B cell (primary cell): ENCODE results near the gene TNIK. TPM values are rescaled to one million over a fixed set of nuclear protein-coding genes. Genes with fewer than 3 reads are reported as not detected.

ENCODE experiments used
- ATAC-seq: fragments of 200-7000 bp; cut with Tn5 transposase; one replicate; pipeline ENCODE4 v1.10.0; 2021; ENCODE audit warnings: low read depth, mild to moderate bottlenecking, moderate number of reproducible peaks, moderate library complexity
- CTCF ChIA-PET: fragments of 350-600 bp; sonication (Branson Sonifier 250); formaldehyde crosslinking; loops from one replicate; lab custom pipeline; 2021; ENCODE audit warnings: antibody characterized with exemption, inconsistent platforms; lab: Charles Lee
- POLR2A ChIA-PET: fragments of 350-600 bp; sonication (Branson Sonifier 250); formaldehyde crosslinking; loops from one replicate; lab custom pipeline; 2021; ENCODE audit warnings: antibody characterized with exemption; lab: Charles Lee
- DNase-seq: peaks from one replicate; pipeline ENCODE4 v3.0.0; 2013
- H2AFZ ChIP-seq: 2 replicates; pipeline ENCODE4 v1.6.1; 2012; ENCODE audit warnings: mild to moderate bottlenecking, low read depth, low read length; ENCODE audit not compliant: insufficient read depth, poor library complexity, severe bottlenecking
- H3K27ac ChIP-seq, 2 donors: 1 replicate in 1 of 2; 2 replicates in 1 of 2; pipeline ENCODE4 v1.5.1; 2012 to 2013; ENCODE audit warnings: low read length in 2 of 2, mild to moderate bottlenecking in 2 of 2, moderate library complexity in 1 of 2
- H3K27me3 ChIP-seq, 4 experiments: fragments of 200-600 bp in 1 of 4; sonication (generic) in 1 of 4; replicated peaks in 1 of 4; 1 replicate in 2 of 4; 2 replicates in 2 of 4; pipeline versions ENCODE4 v1.6.1 to v1.7.0; 2013 to 2016; ENCODE audit warnings: low read length in 3 of 4, mild to moderate bottlenecking in 2 of 4, mixed read lengths in 1 of 4, moderate library complexity in 1 of 4; ENCODE audit not compliant: insufficient read depth in 4 of 4, control insufficient read depth in 3 of 4; ENCODE audit errors: control extremely low read depth in 1 of 4
- H3K36me3 ChIP-seq, 2 experiments: replicated peaks in 1 of 2; 1 replicate in 1 of 2; 2 replicates in 1 of 2; pipeline versions ENCODE4 v1.6.1 to v1.7.1; 2013; ENCODE audit warnings: low read length in 1 of 2; ENCODE audit not compliant: insufficient read depth in 2 of 2, control insufficient read depth in 1 of 2; ENCODE audit errors: control extremely low read depth in 1 of 2, extremely low read depth in 1 of 2
- H3K4me1 ChIP-seq, 2 donors: fragments of 200-600 bp in 1 of 2; sonication (generic) in 1 of 2; 1 replicate in 1 of 2; 2 replicates in 1 of 2; pipeline versions ENCODE4 v1.5.1 to v1.6.1; 2013 to 2017; ENCODE audit warnings: low read length in 2 of 2; ENCODE audit not compliant: control insufficient read depth in 2 of 2, insufficient read depth in 2 of 2
- H3K4me2 ChIP-seq: replicated peaks from 2 replicates; pipeline ENCODE3; 2012; ENCODE audit warnings: mild to moderate bottlenecking, low read depth, low read length; ENCODE audit not compliant: poor library complexity, severe bottlenecking
- H3K4me3 ChIP-seq, 5 experiments: fragments of 200-600 bp in 1 of 5; sonication (generic) in 1 of 5; 1 replicate in 3 of 5; 2 replicates in 2 of 5; pipeline versions ENCODE4 v1.5.1 to v1.7.0; 2011 to 2016; ENCODE audit warnings: low read length in 4 of 5, mild to moderate bottlenecking in 4 of 5, low read depth in 2 of 5, control low read depth in 1 of 5, moderate library complexity in 1 of 5; ENCODE audit not compliant: insufficient read depth in 1 of 5; ENCODE audit errors: control extremely low read depth in 1 of 5, extremely low read depth in 1 of 5
- H3K79me2 ChIP-seq: fragments of 200-600 bp; sonication (generic); one replicate; pipeline ENCODE4 v1.6.0; 2016; ENCODE audit warnings: low read length; ENCODE audit not compliant: control insufficient read depth, insufficient read depth
- H3K9ac ChIP-seq: fragments of 200-600 bp; sonication (generic); 2 replicates; pipeline ENCODE4 v1.6.1; 2017; ENCODE audit warnings: mild to moderate bottlenecking, low read length, moderate library complexity
- H3K9me3 ChIP-seq, 3 donors: one replicate each; pipeline versions ENCODE4 v1.6.1 to v1.7.1; 2013; ENCODE audit warnings: low read length in 2 of 3; ENCODE audit not compliant: control insufficient read depth in 2 of 3, insufficient read depth in 1 of 3; ENCODE audit errors: control extremely low read depth in 1 of 3
- H4K20me1 ChIP-seq: 2 replicates; pipeline ENCODE4 v1.6.0; 2012; ENCODE audit warnings: mild to moderate bottlenecking, low read length; ENCODE audit not compliant: insufficient read depth, control insufficient read depth, poor library complexity, severe bottlenecking
- H3K27ac Mint-ChIP-seq: one replicate; pipeline ENCODE4 v1.8.0; 2021; ENCODE audit warnings: mixed read lengths
- H3K27me3 Mint-ChIP-seq: one replicate; pipeline ENCODE4 v1.8.0; 2021; ENCODE audit warnings: mixed read lengths
- H3K4me1 Mint-ChIP-seq: one replicate; pipeline ENCODE4 v1.8.0; 2021; ENCODE audit warnings: mixed read lengths
- H3K4me3 Mint-ChIP-seq: one replicate; pipeline ENCODE4 v1.8.0; 2021; ENCODE audit warnings: mixed read lengths
- H3K9me3 Mint-ChIP-seq: one replicate; pipeline ENCODE4 v1.8.0; 2022; ENCODE audit warnings: mixed read lengths; ENCODE audit not compliant: insufficient read depth
- CTCF ChIP-seq: fragments of 200-600 bp; IDR thresholded peaks from one replicate; pipeline ENCODE4 v1.8.0; 2022; ENCODE audit warnings: antibody characterized with exemption, mild to moderate bottlenecking
- EZH2 ChIP-seq: IDR thresholded peaks from 2 replicates; pipeline ENCODE4 v1.6.1; 2012; ENCODE audit warnings: borderline replicate concordance, low read depth, mild to moderate bottlenecking, moderate library complexity, low read length; ENCODE audit not compliant: insufficient read depth, poor library complexity, severe bottlenecking
- WGBS: methylation state at CpG from one replicate; pipeline ENCODE4 v1.1.5; 2013; ENCODE audit warnings: missing lambda C conversion rate; ENCODE audit not compliant: insufficient coverage; 5-methylcytosine and 5-hydroxymethylcytosine counted together
- intact Hi-C: fragments of 100-400 bp; cut with micrococcal nuclease; formaldehyde crosslinking; loops from one replicate; pipeline ENCODE4 v1.10.0; 2022
- polyA plus RNA-seq: library from polyadenylated mRNA; depleted of rRNA; stranded (reverse); fragments of >200 nt; gene quantifications from 2 replicates; pipeline ENCODE4 v1.2.3, GENCODE V29; 2012
- total RNA-seq, 2 donors: library from RNA; stranded (reverse); fragments of 120-200 nt in 1 of 2; gene quantifications; 1 replicate in 1 of 2; 2 replicates in 1 of 2; pipeline versions ENCODE4 v1.2.3 to v1.2.4, GENCODE V29; 2013 to 2022

Gene TNIK
- total and polyA plus RNA-seq, 2 donors (not counting 1 experiment from before 2014, with no cell fraction given), result 0.66 to 7.7 TPM

GRCh38 chr3:171342783-171343420 lies 117.3 kb downstream of the TNIK start:
- Histone ChIP-seq H3K4me2 (no peak overlapping the region), H3K27ac (no peak overlapping the region), H3K4me3 (no peak overlapping the region), H3K79me2 (no peaks in the 10 kb centered on the region), H3K27me3 (no peaks in the 10 kb centered on the region), H3K36me3 (no peaks in the 10 kb centered on the region), H3K4me1 (no peaks in the 10 kb centered on the region), H4K20me1 (no peaks in the 10 kb centered on the region), H2AFZ (no peak overlapping the region), H3K9me3 (no peaks in the 10 kb centered on the region), H3K9ac (no peak overlapping the region)
- ATAC-seq (no peak), DNase-seq (no peak)
- Mint-ChIP-seq H3K4me3 (no peak overlapping the region), H3K4me1 (peaks cover 6% of the 10 kb centered on the region), H3K27me3 (no peaks in the 10 kb centered on the region), H3K9me3 (no peaks in the 10 kb centered on the region), H3K27ac (no peak overlapping the region)
- WGBS, result no CpG with 5 or more reads among the region's 2 CpGs
- intact Hi-C loops, result no loop called here
- ChIA-PET POLR2A (no interaction called here), CTCF (no interaction called here)
- TF ChIP-seq CTCF, result no peak
- TF ChIP-seq EZH2, result no peak

- POLR2A ChIA-PET, result no interaction called here
- Histone ChIP-seq H3K27ac (no peak overlapping the region), H3K9me3 (no peaks in the 10 kb centered on the region), H3K27me3 (no peaks in the 10 kb centered on the region), H3K4me3 (no peak overlapping the region), H3K9ac (no peak overlapping the region), H2AFZ (no peak overlapping the region), H3K79me2 (no peaks in the 10 kb centered on the region), H3K36me3 (no peaks in the 10 kb centered on the region), H4K20me1 (no peaks in the 10 kb centered on the region), H3K4me1 (no peaks in the 10 kb centered on the region), H3K4me2 (no peak overlapping the region)
- no peak for ATAC-seq
- Mint-ChIP-seq H3K27me3 (no peaks in the 10 kb centered on the region), H3K9me3 (no peaks in the 10 kb centered on the region), H3K27ac (no peak overlapping the region), H3K4me3 (no peak overlapping the region), H3K4me1 (peaks cover 2% of the 10 kb centered on the region)
- CTCF ChIA-PET, result no interaction called here
- no peak for TF ChIP-seq CTCF
- no peak for TF ChIP-seq EZH2
- DNase-seq, result no peak
- WGBS, result no CpG with 5 or more reads among the region's 1 CpG
- intact Hi-C loops, result no loop called here
Observed at GRCh38 chr3:171342200-171342599, 118.0 kb downstream of the TNIK start.
